HEK293 (cell line): ENCODE measurements around the gene SYNE2.

Experiments used
- CTCF ChIA-PET: fragments of 350-600 bp; formaldehyde crosslinking; extraction: SDS; loops from one replicate; lab custom pipeline; 2021; ENCODE audit warnings: antibody characterized with exemption; lab: Yijun Ruan, JAX
- POLR2A ChIA-PET: fragments of 300-600 bp; formaldehyde crosslinking; extraction: SDS; loops from one replicate; lab custom pipeline; 2020; ENCODE audit warnings: antibody characterized with exemption, inconsistent platforms; lab: Yijun Ruan, JAX
- H3K27ac ChIP-seq: fragments of 200-500 bp; sonication (Bioruptor generic); 2 replicates; pipeline ENCODE4 v1.5.1; 2014; ENCODE audit warnings: low read depth, low read length, control low read depth, inconsistent platforms; ENCODE audit errors: extremely low read depth
- H3K36me3 ChIP-seq, 2 experiments: fragments of 200-500 bp in 1 of 2; sonication (Bioruptor generic) in 1 of 2; 1 replicate in 1 of 2; 2 replicates in 1 of 2; pipeline ENCODE4 v1.5.1; 2014 to 2017; ENCODE audit warnings: inconsistent platforms in 2 of 2, low read length in 2 of 2; ENCODE audit not compliant: control insufficient read depth in 2 of 2, insufficient read depth in 1 of 2
- H3K4me1 ChIP-seq: fragments of 200-500 bp; sonication (Bioruptor generic); 2 replicates; pipeline ENCODE4 v1.5.1; 2014; ENCODE audit warnings: mild to moderate bottlenecking, low read length, inconsistent platforms; ENCODE audit not compliant: control insufficient read depth, insufficient read depth
- H3K4me3 ChIP-seq: 2 replicates; pipeline ENCODE4 v1.5.1; 2011; ENCODE audit warnings: low read depth, mild to moderate bottlenecking, control low read depth, low read length, moderate library complexity
- H3K9me3 ChIP-seq: fragments of 200-500 bp; sonication (Bioruptor generic); 2 replicates; pipeline ENCODE4 v1.5.1; 2014; ENCODE audit warnings: low read depth, low read length, inconsistent platforms; ENCODE audit not compliant: control insufficient read depth, insufficient read depth
- ELK4 ChIP-seq: IDR thresholded peaks from 2 replicates; pipeline ENCODE4 v1.6.1; 2011; ENCODE audit warnings: mild to moderate bottlenecking, low read depth, low read length, borderline replicate concordance
- HOXA7 ChIP-seq: sonication (generic); formaldehyde crosslinking; IDR thresholded peaks from 2 replicates; pipeline ENCODE4 v1.8.1; 2022; ENCODE audit warnings: missing genetic modification reagents, borderline replicate concordance
- REPIN1 ChIP-seq: fragments of 450-650 bp; formaldehyde crosslinking; IDR thresholded peaks from 2 replicates; pipeline ENCODE4 v1.5.1; 2017; ENCODE audit warnings: missing biosample characterization, missing genetic modification characterization, low read depth
- SCRT1 ChIP-seq: fragments of 450-650 bp; formaldehyde crosslinking; IDR thresholded peaks from 2 replicates; pipeline ENCODE4 v1.5.1; 2016; ENCODE audit warnings: missing biosample characterization, missing genetic modification characterization, borderline replicate concordance
- SCRT2 ChIP-seq: fragments of 450-650 bp; formaldehyde crosslinking; IDR thresholded peaks from 2 replicates; pipeline ENCODE4 v1.5.1; 2016; ENCODE audit warnings: missing biosample characterization, missing genetic modification characterization
- SP7 ChIP-seq: fragments of 450-650 bp; formaldehyde crosslinking; IDR thresholded peaks from 2 replicates; pipeline ENCODE4 v1.5.1; 2016; ENCODE audit warnings: missing biosample characterization, missing genetic modification characterization
- TCF7L2 ChIP-seq: IDR thresholded peaks from 2 replicates; pipeline ENCODE4 v1.6.1; 2011; ENCODE audit warnings: low read depth, mild to moderate bottlenecking, inconsistent platforms, low read length, moderate library complexity, borderline replicate concordance
- TRIM28 ChIP-seq: IDR thresholded peaks from 2 replicates; pipeline ENCODE4 v1.6.1; 2011; ENCODE audit warnings: low read length, control low read depth, borderline replicate concordance
- ZBTB17 ChIP-seq: fragments of 450-650 bp; formaldehyde crosslinking; IDR thresholded peaks from 2 replicates; pipeline ENCODE4 v1.5.1; 2016; ENCODE audit warnings: missing biosample characterization, missing genetic modification characterization
- ZEB2 ChIP-seq: fragments of 450-650 bp; formaldehyde crosslinking; IDR thresholded peaks from 2 replicates; pipeline ENCODE4 v1.5.1; 2016; ENCODE audit warnings: missing biosample characterization, missing genetic modification characterization
- ZFHX2 ChIP-seq: fragments of 450-650 bp; formaldehyde crosslinking; conservative IDR thresholded peaks from 2 replicates; pipeline ENCODE4 v1.5.1; 2016; ENCODE audit warnings: missing biosample characterization, missing genetic modification characterization
- ZNF133 ChIP-seq: fragments of 450-650 bp; formaldehyde crosslinking; IDR thresholded peaks from 2 replicates; pipeline ENCODE4 v1.5.1; 2016; ENCODE audit warnings: missing biosample characterization, missing genetic modification characterization
- ZNF138 ChIP-seq: fragments of 450-650 bp; formaldehyde crosslinking; IDR thresholded peaks from 2 replicates; pipeline ENCODE4 v1.5.1; 2016; ENCODE audit warnings: missing biosample characterization, missing genetic modification characterization, borderline replicate concordance
- ZNF146 ChIP-seq: fragments of 450-650 bp; formaldehyde crosslinking; IDR thresholded peaks from 2 replicates; pipeline ENCODE4 v1.5.1; 2016; ENCODE audit warnings: missing biosample characterization, missing genetic modification characterization
- ZNF174 ChIP-seq: fragments of 450-650 bp; formaldehyde crosslinking; IDR thresholded peaks from 2 replicates; pipeline ENCODE4 v1.5.0; 2017; ENCODE audit warnings: missing biosample characterization, mild to moderate bottlenecking, missing genetic modification characterization
- ZNF211 ChIP-seq: fragments of 450-650 bp; formaldehyde crosslinking; IDR thresholded peaks from 2 replicates; pipeline ENCODE4 v1.5.1; 2016; ENCODE audit warnings: low read depth, missing biosample characterization, missing genetic modification characterization
- ZNF302 ChIP-seq: fragments of 450-650 bp; formaldehyde crosslinking; IDR thresholded peaks from 2 replicates; pipeline ENCODE4 v1.5.1; 2016; ENCODE audit warnings: missing biosample characterization, missing genetic modification characterization, low read depth
- ZNF404 ChIP-seq: fragments of 450-650 bp; formaldehyde crosslinking; IDR thresholded peaks from 2 replicates; pipeline ENCODE4 v1.5.1; 2017; ENCODE audit warnings: missing biosample characterization, missing genetic modification characterization
- ZNF473 ChIP-seq: fragments of 450-650 bp; formaldehyde crosslinking; IDR thresholded peaks from 2 replicates; pipeline ENCODE4 v1.5.1; 2017; ENCODE audit warnings: missing biosample characterization, missing genetic modification characterization
- ZNF600 ChIP-seq: fragments of 450-650 bp; formaldehyde crosslinking; IDR thresholded peaks from 2 replicates; pipeline ENCODE4 v1.5.1; 2016; ENCODE audit warnings: missing biosample characterization, missing genetic modification characterization
- ZNF626 ChIP-seq: fragments of 450-650 bp; sonication (Bioruptor Pico); formaldehyde crosslinking; IDR thresholded peaks from 2 replicates; pipeline ENCODE4 v1.5.1; 2018; ENCODE audit warnings: missing biosample characterization, missing genetic modification characterization, inconsistent platforms
- ZNF776 ChIP-seq: fragments of 450-650 bp; formaldehyde crosslinking; IDR thresholded peaks from 2 replicates; pipeline ENCODE4 v1.5.0; 2017; ENCODE audit warnings: missing biosample characterization, missing genetic modification characterization, borderline replicate concordance
- ZNF837 ChIP-seq: fragments of 450-650 bp; formaldehyde crosslinking; IDR thresholded peaks from 2 replicates; pipeline ENCODE4 v1.5.1; 2016; ENCODE audit warnings: missing biosample characterization, missing genetic modification characterization
- ZSCAN23 ChIP-seq: fragments of 450-650 bp; formaldehyde crosslinking; IDR thresholded peaks from 2 replicates; pipeline ENCODE4 v1.5.1; 2016; ENCODE audit warnings: missing biosample characterization, missing genetic modification characterization
- TF ChIP-seq, protein P1 (sequence below): fragments of 450-650 bp; formaldehyde crosslinking; IDR thresholded peaks from 2 replicates; pipeline ENCODE4 v1.5.1; 2016; ENCODE audit warnings: missing biosample characterization, missing genetic modification characterization
- TF ChIP-seq, protein P2 (sequence below): fragments of 450-650 bp; formaldehyde crosslinking; IDR thresholded peaks from 2 replicates; pipeline ENCODE4 v1.5.1; 2017; ENCODE audit warnings: missing biosample characterization, missing genetic modification characterization

SYNE2 gene

GRCh38 chr14:63855281-63855680, 2.5 kb downstream of the SYNE2 start:
- ChIA-PET POLR2A (no interaction called here), CTCF (no interaction called here)
- H3K36me3 ChIP-seq = no peaks in the 10 kb centered on the region
- H3K4me3 ChIP-seq = no peak overlapping the region
- H3K27ac ChIP-seq = no peak overlapping the region
- H3K4me1 ChIP-seq = peaks cover 15% of the 10 kb centered on the region
- TF ChIP-seq ZSCAN23 (no peak), HOXA7 (CRISPR knock-in tag) (no peak), TCF7L2 (no peak), ELK4 (no peak), ZNF211 (tag by site-specific recombination) (no peak), ZBTB17 (peak; percentile 52), TRIM28 (0 out of 2 replicates have a peak, but pooled peaks have one; percentile 25), ZNF133 (no peak), ZNF776 (tag by site-specific recombination) (no peak), ZNF837 (tag by site-specific recombination) (no peak), ZNF626 (tag by site-specific recombination) (no peak), ZFHX2 (no peak), ZNF404 (tag by site-specific recombination) (no peak), ZNF600 (peak; percentile 20; the same call in 1 of the 2 replicates), SCRT2 (tag by site-specific recombination) (peak; percentile 74), ZNF473 (tag by site-specific recombination) (no peak), ZNF146 (tag by site-specific recombination) (no peak), REPIN1 (tag by site-specific recombination) (no peak), ZNF174 (tag by site-specific recombination) (no peak), ZNF138 (tag by site-specific recombination) (no peak), SCRT1 (0 out of 2 replicates have a peak, but pooled peaks have one; percentile 14)
- TF ChIP-seq, protein P1, sequence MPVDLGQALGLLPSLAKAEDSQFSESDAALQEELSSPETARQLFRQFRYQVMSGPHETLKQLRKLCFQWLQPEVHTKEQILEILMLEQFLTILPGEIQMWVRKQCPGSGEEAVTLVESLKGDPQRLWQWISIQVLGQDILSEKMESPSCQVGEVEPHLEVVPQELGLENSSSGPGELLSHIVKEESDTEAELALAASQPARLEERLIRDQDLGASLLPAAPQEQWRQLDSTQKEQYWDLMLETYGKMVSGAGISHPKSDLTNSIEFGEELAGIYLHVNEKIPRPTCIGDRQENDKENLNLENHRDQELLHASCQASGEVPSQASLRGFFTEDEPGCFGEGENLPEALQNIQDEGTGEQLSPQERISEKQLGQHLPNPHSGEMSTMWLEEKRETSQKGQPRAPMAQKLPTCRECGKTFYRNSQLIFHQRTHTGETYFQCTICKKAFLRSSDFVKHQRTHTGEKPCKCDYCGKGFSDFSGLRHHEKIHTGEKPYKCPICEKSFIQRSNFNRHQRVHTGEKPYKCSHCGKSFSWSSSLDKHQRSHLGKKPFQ (tag by site-specific recombination) = no peak
- no peaks in the 10 kb centered on the region for H3K9me3 ChIP-seq

GRCh38 chr14:63857466-63858030, 4.7 kb downstream of the SYNE2 start:
- Histone ChIP-seq H3K4me3 (no peak overlapping the region), H3K36me3 (no peaks in the 10 kb centered on the region), H3K27ac (no peak overlapping the region), H3K4me1 (peaks cover 12% of the 10 kb centered on the region), H3K9me3 (no peaks in the 10 kb centered on the region)
- ChIA-PET POLR2A (interaction anchor here (0.7 kb wide), 1 partner anchor 152 kb away, joined by 5 read pairs; no protein-coding TSS in a partner anchor), CTCF (no interaction called here)
- TF ChIP-seq SP7 (tag by site-specific recombination) (0 out of 2 replicates have a peak, but pooled peaks have one; percentile 15), ZEB2 (tag by site-specific recombination) (0 out of 2 replicates have a peak, but pooled peaks have one; percentile 12), ZNF302 (tag by site-specific recombination) (no peak)
- TF ChIP-seq, protein P2, sequence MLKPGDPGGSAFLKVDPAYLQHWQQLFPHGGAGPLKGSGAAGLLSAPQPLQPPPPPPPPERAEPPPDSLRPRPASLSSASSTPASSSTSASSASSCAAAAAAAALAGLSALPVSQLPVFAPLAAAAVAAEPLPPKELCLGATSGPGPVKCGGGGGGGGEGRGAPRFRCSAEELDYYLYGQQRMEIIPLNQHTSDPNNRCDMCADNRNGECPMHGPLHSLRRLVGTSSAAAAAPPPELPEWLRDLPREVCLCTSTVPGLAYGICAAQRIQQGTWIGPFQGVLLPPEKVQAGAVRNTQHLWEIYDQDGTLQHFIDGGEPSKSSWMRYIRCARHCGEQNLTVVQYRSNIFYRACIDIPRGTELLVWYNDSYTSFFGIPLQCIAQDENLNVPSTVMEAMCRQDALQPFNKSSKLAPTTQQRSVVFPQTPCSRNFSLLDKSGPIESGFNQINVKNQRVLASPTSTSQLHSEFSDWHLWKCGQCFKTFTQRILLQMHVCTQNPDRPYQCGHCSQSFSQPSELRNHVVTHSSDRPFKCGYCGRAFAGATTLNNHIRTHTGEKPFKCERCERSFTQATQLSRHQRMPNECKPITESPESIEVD = peak; percentile 57
